ENCODE results near the gene MAP1LC3B2.

MAP1LC3B2 gene

GRCh38 chr12:116528498-116528897 lies 30.7 kb upstream of the MAP1LC3B2 start:
- CTCF ChIA-PET: no interaction called here
- POLR2A ChIA-PET: no interaction called here
- TF ChIP-seq, protein P1, sequence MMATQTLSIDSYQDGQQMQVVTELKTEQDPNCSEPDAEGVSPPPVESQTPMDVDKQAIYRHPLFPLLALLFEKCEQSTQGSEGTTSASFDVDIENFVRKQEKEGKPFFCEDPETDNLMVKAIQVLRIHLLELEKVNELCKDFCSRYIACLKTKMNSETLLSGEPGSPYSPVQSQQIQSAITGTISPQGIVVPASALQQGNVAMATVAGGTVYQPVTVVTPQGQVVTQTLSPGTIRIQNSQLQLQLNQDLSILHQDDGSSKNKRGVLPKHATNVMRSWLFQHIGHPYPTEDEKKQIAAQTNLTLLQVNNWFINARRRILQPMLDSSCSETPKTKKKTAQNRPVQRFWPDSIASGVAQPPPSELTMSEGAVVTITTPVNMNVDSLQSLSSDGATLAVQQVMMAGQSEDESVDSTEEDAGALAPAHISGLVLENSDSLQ (IDR thresholded peaks at IDR 0.05): no peak
- no peak for TF ChIP-seq BHLHE40 (IDR thresholded peaks at IDR 0.05; ENCODE audit: borderline replicate concordance)
- TF ChIP-seq SUZ12 (IDR thresholded peaks at IDR 0.05): no peak
- no peak for TF ChIP-seq ZNF384 (IDR thresholded peaks at IDR 0.05)
- TF ChIP-seq NFRKB (IDR thresholded peaks at IDR 0.05): no peak
- TF ChIP-seq TARDBP (IDR thresholded peaks at IDR 0.05): no peak
- no peak for TF ChIP-seq ARNT (IDR thresholded peaks at IDR 0.05)
- TF ChIP-seq FOXM1 (IDR thresholded peaks at IDR 0.05; ENCODE audit: borderline replicate concordance): no peak
- no peak for TF ChIP-seq CTBP1 (IDR thresholded peaks at IDR 0.05; ENCODE audit: borderline replicate concordance)
- no peak for TF ChIP-seq ELF4 (IDR thresholded peaks at IDR 0.05)
- TF ChIP-seq L3MBTL2 (conservative IDR thresholded peaks at IDR 0.05): no peak
- TF ChIP-seq FOXA1 (IDR thresholded peaks at IDR 0.05): no peak
- DNase-seq (ENCODE audit: extremely low spot score): no peak

- no peak for DNase-seq (ENCODE audit: extremely low spot score)
- TF ChIP-seq, protein P1 (IDR thresholded peaks at IDR 0.05): peak; percentile 9; the same call in 1 of the 2 replicates
- TF ChIP-seq SP1 (IDR thresholded peaks at IDR 0.05) (no peak), HDGF (IDR thresholded peaks at IDR 0.05; ENCODE audit: borderline replicate concordance) (no peak)
- ChIA-PET CTCF (no interaction called here), POLR2A (no interaction called here)
Observed at GRCh38 chr12:116529048-116529447, 30.1 kb upstream of the MAP1LC3B2 start.

- DNase-seq (ENCODE audit: extremely low spot score): no peak
- POLR2A ChIA-PET: no interaction called here
- TF ChIP-seq FOXK2 (IDR thresholded peaks at IDR 0.05) (no peak), CTBP1 (IDR thresholded peaks at IDR 0.05; ENCODE audit: borderline replicate concordance) (no peak), ARNT (IDR thresholded peaks at IDR 0.05) (no peak), SP1 (IDR thresholded peaks at IDR 0.05) (no peak), FOXM1 (IDR thresholded peaks at IDR 0.05; ENCODE audit: borderline replicate concordance) (no peak), FOXA1 (IDR thresholded peaks at IDR 0.05) (no peak), SUZ12 (IDR thresholded peaks at IDR 0.05) (no peak)
- CTCF ChIA-PET: no interaction called here
Observed at GRCh38 chr12:116529686-116530085, 29.5 kb upstream of the MAP1LC3B2 start.

GRCh38 chr12:116532428-116532827 lies 26.8 kb upstream of the MAP1LC3B2 start:
- no peak for DNase-seq (ENCODE audit: extremely low spot score)
- CTCF ChIA-PET: interaction anchor here (0.6 to 0.7 kb wide), 2 partner anchors 26 to 253 kb away, joined by 4 to 10 read pairs; no protein-coding TSS in a partner anchor
- POLR2A ChIA-PET: no interaction called here
- TF ChIP-seq TARDBP (IDR thresholded peaks at IDR 0.05) (no peak), L3MBTL2 (conservative IDR thresholded peaks at IDR 0.05) (no peak), ZNF384 (IDR thresholded peaks at IDR 0.05) (peak; percentile 89), ELF4 (IDR thresholded peaks at IDR 0.05) (no peak)

- POLR2A ChIA-PET: interaction anchor here (1.2 kb wide), 3 partner anchors 9 to 126 kb away, joined by 3 read pairs; no protein-coding TSS in a partner anchor
- TF ChIP-seq BHLHE40 (IDR thresholded peaks at IDR 0.05; ENCODE audit: borderline replicate concordance) (no peak), ZNF384 (IDR thresholded peaks at IDR 0.05) (no peak), FOXM1 (IDR thresholded peaks at IDR 0.05; ENCODE audit: borderline replicate concordance) (no peak), SP1 (IDR thresholded peaks at IDR 0.05) (no peak), CTBP1 (IDR thresholded peaks at IDR 0.05; ENCODE audit: borderline replicate concordance) (no peak), L3MBTL2 (conservative IDR thresholded peaks at IDR 0.05) (no peak), ARNT (IDR thresholded peaks at IDR 0.05) (no peak), FOXK2 (IDR thresholded peaks at IDR 0.05) (no peak), NFRKB (IDR thresholded peaks at IDR 0.05) (no peak), TARDBP (IDR thresholded peaks at IDR 0.05) (no peak), SUZ12 (IDR thresholded peaks at IDR 0.05) (no peak), LEF1 (IDR thresholded peaks at IDR 0.05; ENCODE audit: borderline replicate concordance) (no peak)
- TF ChIP-seq, protein P1 (IDR thresholded peaks at IDR 0.05): no peak
- CTCF ChIA-PET: no interaction called here
- no peak for DNase-seq (ENCODE audit: extremely low spot score)
Observed at GRCh38 chr12:116532986-116533342, 26.2 kb upstream of the MAP1LC3B2 start.

GRCh38 chr12:116533343-116534251 lies 25.6 kb upstream of the MAP1LC3B2 start:
- peak; percentile 94 for DNase-seq (ENCODE audit: extremely low spot score)
- CTCF ChIA-PET: interaction anchor here (0.7 kb wide), 1 partner anchor 285 kb away, joined by 3 read pairs; no protein-coding TSS in a partner anchor
- no peak for TF ChIP-seq FOXA1 (IDR thresholded peaks at IDR 0.05)
- TF ChIP-seq FOXM1 (IDR thresholded peaks at IDR 0.05; ENCODE audit: borderline replicate concordance): no peak
- no peak for TF ChIP-seq BHLHE40 (IDR thresholded peaks at IDR 0.05; ENCODE audit: borderline replicate concordance)
- no peak for TF ChIP-seq SP1 (IDR thresholded peaks at IDR 0.05)
- TF ChIP-seq, protein P1 (IDR thresholded peaks at IDR 0.05): no peak
- TF ChIP-seq FOXK2 (IDR thresholded peaks at IDR 0.05): no peak
- TF ChIP-seq L3MBTL2 (conservative IDR thresholded peaks at IDR 0.05): peak; percentile 59
- POLR2A ChIA-PET: interaction anchor here (1.2 kb wide), 3 partner anchors 9 to 127 kb away, joined by 3 read pairs; no protein-coding TSS in a partner anchor
